ENCODE results near the gene INPPL1. TPM values are rescaled to one million over a fixed set of nuclear protein-coding genes. Genes with fewer than 3 reads are reported as not detected.

INPPL1 gene
- polyA plus RNA-seq, 1 donor (not counting 4 experiments of a cell fraction or from before 2014, with no cell fraction given), result 44.0 TPM

DNA sequence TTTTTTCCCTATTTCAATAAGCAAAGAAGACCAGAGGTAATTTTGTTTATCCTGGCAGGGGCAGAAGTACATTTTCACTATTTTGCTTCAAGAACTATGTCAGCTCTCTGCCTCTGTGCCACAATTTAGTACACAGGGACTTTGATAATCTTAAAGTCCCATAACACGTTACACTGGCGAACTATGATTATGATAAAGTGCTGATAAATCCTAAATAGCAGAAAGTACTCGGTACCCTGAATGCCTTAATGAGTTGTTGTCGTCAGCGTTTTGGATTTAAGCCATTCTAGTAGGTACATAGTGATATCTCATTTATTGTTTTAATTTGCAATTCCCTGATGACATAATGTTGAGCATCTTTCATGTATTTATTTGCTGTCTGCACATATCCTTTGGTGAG is 36.0 kb downstream of the INPPL1 start:
- no peaks in the 10 kb centered on the region for H3K4me1 ChIP-seq (ENCODE audit: control insufficient read depth, extremely low read depth, insufficient read depth, low read length)
- H3K9me3 ChIP-seq (ENCODE audit: control insufficient read depth, low read depth, low read length), result no peaks in the 10 kb centered on the region
- H3K4me2 ChIP-seq (ENCODE audit: control insufficient read depth, extremely low read depth, insufficient read depth, low read depth, low read length), result no peak overlapping the region
- H2AFZ ChIP-seq (ENCODE audit: control insufficient read depth, low read length), result no peak overlapping the region
- no peaks in the 10 kb centered on the region for H3K79me2 ChIP-seq (ENCODE audit: control insufficient read depth, insufficient read depth, low read length)
- H3K4me3 ChIP-seq (ENCODE audit: control insufficient read depth in 2 of 3, extremely low read depth in 1 of 3, insufficient read depth in 2 of 3, low read depth in 1 of 3, low read length in 3 of 3), result no peak overlapping the region
- FAIRE-seq (no peak), DNase-seq (ENCODE audit: low read depth, low spot score) (no peak)
- no peaks in the 10 kb centered on the region for H3K27me3 ChIP-seq (ENCODE audit: control insufficient read depth, extremely low read depth, insufficient read depth, low read length)
- no peak overlapping the region for H3K9ac ChIP-seq (ENCODE audit: control insufficient read depth, extremely low read depth, insufficient read depth, low read length)
- no peak overlapping the region for H3K27ac ChIP-seq (ENCODE audit: control insufficient read depth, insufficient read depth, low read length)
- TF ChIP-seq EZH2 (IDR thresholded peaks at IDR 0.05; ENCODE audit: low read length) (no peak), CTCF (optimal IDR thresholded peaks at IDR 0.05 in 1 of 3, IDR thresholded peaks at IDR 0.05 in 1 of 3, conservative IDR thresholded peaks at IDR 0.05 in 1 of 3; ENCODE audit: extremely low read depth in 1 of 3, insufficient read depth in 2 of 3, low read length in 3 of 3) (no peak)
- H3K9me1 ChIP-seq (ENCODE audit: control insufficient read depth, extremely low read depth, insufficient read depth, low read length), result no peaks in the 10 kb centered on the region
- H3K36me3 ChIP-seq (ENCODE audit: control insufficient read depth in 2 of 2, extremely low read depth in 1 of 2, insufficient read depth in 2 of 2, low read length in 2 of 2), result no peaks in the 10 kb centered on the region
- dilution Hi-C loops (cut with MboI; ENCODE audit: extremely low pct_ligation_motif_present, low sequenced_read_pairs), result no loop called here
- H4K20me1 ChIP-seq (ENCODE audit: control insufficient read depth, extremely low read depth, insufficient read depth, low read length), result no peaks in the 10 kb centered on the region

- Histone ChIP-seq H2AFZ (ENCODE audit: control insufficient read depth, low read length) (no peak overlapping the region), H3K9me3 (ENCODE audit: control insufficient read depth, low read depth, low read length) (no peaks in the 10 kb centered on the region), H3K4me3 (ENCODE audit: control insufficient read depth in 2 of 3, extremely low read depth in 1 of 3, insufficient read depth in 2 of 3, low read depth in 1 of 3, low read length in 3 of 3) (no peak overlapping the region), H3K4me1 (ENCODE audit: control insufficient read depth, extremely low read depth, insufficient read depth, low read length) (no peaks in the 10 kb centered on the region), H3K27me3 (ENCODE audit: control insufficient read depth, extremely low read depth, insufficient read depth, low read length) (no peaks in the 10 kb centered on the region), H4K20me1 (ENCODE audit: control insufficient read depth, extremely low read depth, insufficient read depth, low read length) (no peaks in the 10 kb centered on the region), H3K9ac (ENCODE audit: control insufficient read depth, extremely low read depth, insufficient read depth, low read length) (no peak overlapping the region), H3K4me2 (ENCODE audit: control insufficient read depth, extremely low read depth, insufficient read depth, low read depth, low read length) (no peak overlapping the region), H3K9me1 (ENCODE audit: control insufficient read depth, extremely low read depth, insufficient read depth, low read length) (no peaks in the 10 kb centered on the region), H3K36me3 (ENCODE audit: control insufficient read depth in 2 of 2, extremely low read depth in 1 of 2, insufficient read depth in 2 of 2, low read length in 2 of 2) (no peaks in the 10 kb centered on the region), H3K79me2 (ENCODE audit: control insufficient read depth, insufficient read depth, low read length) (no peaks in the 10 kb centered on the region), H3K27ac (ENCODE audit: control insufficient read depth, insufficient read depth, low read length) (no peak overlapping the region)
- dilution Hi-C loops (cut with MboI; ENCODE audit: extremely low pct_ligation_motif_present, low sequenced_read_pairs), result no loop called here
- no peak for TF ChIP-seq EZH2 (IDR thresholded peaks at IDR 0.05; ENCODE audit: low read length)
- TF ChIP-seq CTCF (optimal IDR thresholded peaks at IDR 0.05 in 1 of 3, IDR thresholded peaks at IDR 0.05 in 1 of 3, conservative IDR thresholded peaks at IDR 0.05 in 1 of 3; ENCODE audit: extremely low read depth in 1 of 3, insufficient read depth in 2 of 3, low read length in 3 of 3), result no peak
- no peak for FAIRE-seq
- DNase-seq (ENCODE audit: low read depth, low spot score), result no peak
Measured at GRCh38 chr11:72263361-72263760, 38.8 kb downstream of the INPPL1 start.
